Measurements from ENCODE around the gene MLLT10.
A peak's percentile ranks its signal among the peaks of the same experiment; 100 is the strongest.

The MLLT10 gene

GRCh38 chr10:21508706-21509331, 25.2 kb upstream of the MLLT10 start:
- H3K4me1 Mint-ChIP-seq = no peaks in the 10 kb centered on the region
- no peak overlapping the region for H3K4me3 Mint-ChIP-seq
- no peak overlapping the region for H3K27ac Mint-ChIP-seq
- H3K9me3 Mint-ChIP-seq = no peaks in the 10 kb centered on the region
- CTCF ChIA-PET = no interaction called here
- H3K36me3 Mint-ChIP-seq = no peaks in the 10 kb centered on the region
- peaks cover 89% of the 10 kb centered on the region for H3K27me3 Mint-ChIP-seq
- DNase-seq = no peak

DNA sequence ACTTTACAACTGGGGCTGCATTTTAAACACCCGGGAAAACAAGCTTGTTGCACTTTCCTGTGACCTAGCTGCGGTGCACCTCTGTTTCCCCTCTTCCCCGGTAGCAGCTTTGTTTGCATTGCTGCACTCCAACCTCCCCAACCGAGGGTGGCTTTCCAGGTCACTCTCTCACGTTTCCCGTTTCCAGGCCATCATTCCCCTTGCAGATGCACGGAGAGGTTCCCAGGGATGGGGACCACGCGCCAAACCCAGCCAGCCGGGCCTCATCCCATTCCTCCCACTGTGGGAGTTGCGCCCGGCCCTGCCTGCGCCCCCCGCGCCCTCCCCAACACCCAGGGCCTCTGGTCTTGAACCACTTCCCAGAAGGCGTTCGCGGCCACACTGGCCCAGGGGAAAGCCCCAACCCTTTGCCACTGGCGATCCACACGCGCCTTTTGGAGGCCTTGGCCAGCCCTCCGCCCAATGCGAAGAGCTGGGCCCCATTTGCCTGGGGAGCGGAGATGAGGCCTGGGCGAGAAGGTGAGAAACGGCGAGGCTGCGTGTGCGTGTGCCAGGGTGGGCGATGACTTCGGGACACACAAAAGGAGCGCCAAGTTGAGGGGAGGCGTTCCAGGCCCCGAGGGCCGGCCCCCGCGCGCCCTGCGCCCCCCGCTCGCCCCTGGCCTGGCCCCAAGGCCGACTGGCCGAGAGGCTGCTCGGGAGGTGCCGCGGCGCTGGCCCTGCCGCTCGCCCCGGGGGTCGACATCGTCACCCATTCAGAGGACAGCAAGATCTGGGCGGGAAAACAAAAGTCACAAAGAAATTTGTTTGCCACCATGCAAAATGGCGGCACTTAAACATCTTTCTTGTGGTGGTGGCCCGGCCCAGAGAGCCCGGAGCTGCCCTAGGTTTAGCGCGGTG, 24.4 kb upstream of the MLLT10 start:
- Mint-ChIP-seq H3K4me1 (no peaks in the 10 kb centered on the region), H3K27me3 (peaks cover 93% of the 10 kb centered on the region), H3K9me3 (no peaks in the 10 kb centered on the region), H3K4me3 (no peak overlapping the region), H3K36me3 (no peaks in the 10 kb centered on the region), H3K27ac (no peak overlapping the region)
- no peak for DNase-seq
- CTCF ChIA-PET = no interaction called here

- no peak for DNase-seq
- no peaks in the 10 kb centered on the region for H3K4me1 Mint-ChIP-seq
- no peaks in the 10 kb centered on the region for H3K9me3 Mint-ChIP-seq
- H3K4me3 Mint-ChIP-seq = no peak overlapping the region
- no peak overlapping the region for H3K27ac Mint-ChIP-seq
- peaks cover 98% of the 10 kb centered on the region for H3K27me3 Mint-ChIP-seq
- CTCF ChIA-PET = no interaction called here
- H3K36me3 Mint-ChIP-seq = no peaks in the 10 kb centered on the region
Measured at GRCh38 chr10:21510241-21511094, 23.6 kb upstream of the MLLT10 start.

GRCh38 chr10:21511095-21511570, 22.9 kb upstream of the MLLT10 start:
- CTCF ChIA-PET = no interaction called here
- Mint-ChIP-seq H3K27ac (no peak overlapping the region), H3K4me1 (peaks cover 5% of the 10 kb centered on the region), H3K9me3 (no peaks in the 10 kb centered on the region), H3K4me3 (no peak overlapping the region), H3K27me3 (peaks cover 98% of the 10 kb centered on the region), H3K36me3 (no peaks in the 10 kb centered on the region)
- DNase-seq = no peak

DNA sequence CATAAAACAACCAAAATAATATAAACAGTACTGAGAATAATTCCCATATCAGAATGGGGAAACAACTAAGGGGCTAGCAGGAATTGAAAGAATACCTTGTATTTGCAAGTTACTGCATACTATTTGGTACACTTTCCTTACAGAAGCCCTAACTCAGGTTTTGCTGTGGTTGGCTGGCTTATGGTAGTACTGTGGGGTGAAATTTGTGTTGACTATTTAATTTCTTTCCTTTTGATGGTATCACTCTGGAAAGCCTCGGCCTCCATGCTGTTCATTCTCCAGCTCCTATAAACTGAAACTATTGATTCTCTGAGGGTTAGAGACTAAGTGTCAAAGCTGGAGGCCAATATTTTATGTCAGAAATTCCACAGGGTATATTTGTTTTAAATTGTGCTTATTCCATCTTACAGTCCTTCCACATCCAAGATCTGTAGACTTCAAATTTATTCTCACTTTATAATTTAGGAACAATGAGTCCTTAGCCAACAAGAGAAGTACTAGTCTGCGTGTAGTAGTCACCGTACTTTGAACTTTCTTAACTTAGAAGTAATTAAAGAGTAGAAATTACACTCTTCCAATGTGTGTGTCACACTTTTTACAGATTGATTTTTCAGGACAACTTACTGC, 22.0 kb upstream of the MLLT10 start:
- no peak for DNase-seq
- Mint-ChIP-seq H3K36me3 (no peaks in the 10 kb centered on the region), H3K4me1 (peaks cover 6% of the 10 kb centered on the region), H3K27ac (no peak overlapping the region), H3K4me3 (no peak overlapping the region), H3K27me3 (peaks cover 97% of the 10 kb centered on the region), H3K9me3 (no peaks in the 10 kb centered on the region)
- CTCF ChIA-PET = no interaction called here

GRCh38 chr10:21512573-21513404, 21.2 kb upstream of the MLLT10 start:
- peaks cover 97% of the 10 kb centered on the region for H3K27me3 Mint-ChIP-seq
- no peaks in the 10 kb centered on the region for H3K9me3 Mint-ChIP-seq
- CTCF ChIA-PET = no interaction called here
- peaks cover 10% of the 10 kb centered on the region for H3K4me1 Mint-ChIP-seq
- H3K4me3 Mint-ChIP-seq = no peak overlapping the region
- H3K27ac Mint-ChIP-seq = no peak overlapping the region
- H3K36me3 Mint-ChIP-seq = no peaks in the 10 kb centered on the region
- no peak for DNase-seq

- Mint-ChIP-seq H3K4me3 (no peak overlapping the region), H3K9me3 (no peaks in the 10 kb centered on the region), H3K36me3 (no peaks in the 10 kb centered on the region), H3K27ac (no peak overlapping the region), H3K27me3 (peaks cover 97% of the 10 kb centered on the region), H3K4me1 (peaks cover 16% of the 10 kb centered on the region)
- no peak for DNase-seq
- CTCF ChIA-PET = interaction anchor here (0.6 kb wide), 1 partner anchor 136 kb away, joined by 3 read pairs; no protein-coding TSS in a partner anchor
Measured at GRCh38 chr10:21513405-21513788, 20.6 kb upstream of the MLLT10 start.

GRCh38 chr10:21514129-21514817, 19.8 kb upstream of the MLLT10 start:
- H3K4me1 Mint-ChIP-seq = peaks cover 25% of the 10 kb centered on the region
- no peaks in the 10 kb centered on the region for H3K36me3 Mint-ChIP-seq
- no peak overlapping the region for H3K27ac Mint-ChIP-seq
- H3K4me3 Mint-ChIP-seq = no peak overlapping the region
- no peak for DNase-seq
- peaks cover 97% of the 10 kb centered on the region for H3K27me3 Mint-ChIP-seq
- no peaks in the 10 kb centered on the region for H3K9me3 Mint-ChIP-seq
- CTCF ChIA-PET = interaction anchor here (0.6 kb wide), 1 partner anchor 135 kb away, joined by 3 read pairs; no protein-coding TSS in a partner anchor

DNA sequence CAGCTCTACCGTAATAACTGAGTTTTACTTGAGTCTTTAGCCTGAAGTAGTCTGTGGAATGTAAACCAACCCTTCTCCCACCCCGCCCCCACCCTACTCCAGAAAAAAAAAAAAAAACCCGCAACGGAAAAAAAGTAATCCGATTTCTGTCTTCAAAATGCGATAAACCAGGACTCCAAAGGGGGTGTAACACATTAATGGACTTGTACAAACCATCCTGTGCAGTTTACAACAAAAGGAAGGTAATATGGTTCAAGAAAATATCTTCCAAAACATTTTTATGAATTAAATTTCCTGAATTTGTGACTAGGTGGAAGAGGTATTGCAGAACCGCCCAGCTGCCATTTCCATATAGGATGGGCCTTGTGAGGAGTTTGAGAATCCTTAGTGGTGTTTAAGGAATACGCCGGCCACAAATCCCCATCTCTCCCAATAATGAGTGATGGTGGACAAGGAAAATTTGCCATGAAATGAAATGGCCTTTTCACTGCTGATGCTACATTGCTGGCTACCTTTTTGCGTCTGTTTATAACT, 19.1 kb upstream of the MLLT10 start:
- DNase-seq = no peak
- Mint-ChIP-seq H3K27me3 (peaks cover 97% of the 10 kb centered on the region), H3K36me3 (no peaks in the 10 kb centered on the region), H3K4me1 (peaks cover 31% of the 10 kb centered on the region), H3K27ac (no peak overlapping the region), H3K9me3 (no peaks in the 10 kb centered on the region), H3K4me3 (no peak overlapping the region)
- CTCF ChIA-PET = interaction anchor here (0.7 kb wide), 1 partner anchor 8 kb away, joined by 3 read pairs; no protein-coding TSS in a partner anchor

DNA sequence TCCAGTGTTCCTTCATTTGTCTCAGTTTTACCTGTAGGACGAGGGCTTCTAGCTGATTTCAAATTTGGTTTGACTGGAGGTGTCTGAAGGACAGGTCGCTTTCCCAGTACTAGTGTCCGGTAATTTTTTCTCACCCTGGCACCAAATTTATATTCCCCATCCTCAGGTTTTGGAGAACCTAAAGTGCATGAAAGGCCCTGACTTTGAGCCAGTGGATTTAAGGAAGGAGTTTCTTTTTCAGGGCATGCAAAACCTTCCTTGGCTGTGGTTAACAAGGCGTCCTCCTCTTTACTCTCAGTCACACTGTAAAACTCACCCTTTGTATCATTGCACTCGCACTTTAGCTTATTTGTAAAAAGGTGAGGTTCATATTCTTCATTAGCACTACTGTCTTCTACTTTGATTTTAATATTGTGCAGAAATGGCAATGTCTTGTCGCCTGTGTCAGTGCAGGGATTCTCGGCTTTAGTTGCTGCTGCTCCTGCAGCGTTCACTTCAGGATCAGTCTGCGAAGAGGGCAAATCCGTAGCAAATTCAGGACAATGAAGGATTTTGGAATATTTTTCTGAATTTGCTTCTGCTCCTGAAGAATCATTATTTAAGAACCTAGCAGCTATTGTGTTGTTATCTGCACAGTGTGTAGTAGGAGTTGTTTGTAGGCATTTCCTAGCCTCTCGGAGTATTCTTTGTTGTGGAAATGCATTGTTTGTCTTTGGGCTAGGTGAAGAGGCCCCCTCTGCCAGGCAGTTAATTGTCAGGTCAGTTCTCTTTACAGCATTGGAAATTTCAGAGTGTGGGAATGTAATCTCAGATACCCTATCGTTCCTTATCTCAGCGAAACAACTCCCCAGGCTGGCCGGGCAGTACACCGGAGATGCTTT, 18.4 kb upstream of the MLLT10 start:
- Mint-ChIP-seq H3K4me3 (peak overlapping the region; percentile 59), H3K36me3 (no peaks in the 10 kb centered on the region), H3K27me3 (peaks cover 96% of the 10 kb centered on the region), H3K4me1 (peaks cover 38% of the 10 kb centered on the region), H3K27ac (no peak overlapping the region), H3K9me3 (no peaks in the 10 kb centered on the region)
- CTCF ChIA-PET = interaction anchor here (0.7 kb wide), 1 partner anchor 9 kb away, joined by 3 read pairs; no protein-coding TSS in a partner anchor
- no peak for DNase-seq

DNA sequence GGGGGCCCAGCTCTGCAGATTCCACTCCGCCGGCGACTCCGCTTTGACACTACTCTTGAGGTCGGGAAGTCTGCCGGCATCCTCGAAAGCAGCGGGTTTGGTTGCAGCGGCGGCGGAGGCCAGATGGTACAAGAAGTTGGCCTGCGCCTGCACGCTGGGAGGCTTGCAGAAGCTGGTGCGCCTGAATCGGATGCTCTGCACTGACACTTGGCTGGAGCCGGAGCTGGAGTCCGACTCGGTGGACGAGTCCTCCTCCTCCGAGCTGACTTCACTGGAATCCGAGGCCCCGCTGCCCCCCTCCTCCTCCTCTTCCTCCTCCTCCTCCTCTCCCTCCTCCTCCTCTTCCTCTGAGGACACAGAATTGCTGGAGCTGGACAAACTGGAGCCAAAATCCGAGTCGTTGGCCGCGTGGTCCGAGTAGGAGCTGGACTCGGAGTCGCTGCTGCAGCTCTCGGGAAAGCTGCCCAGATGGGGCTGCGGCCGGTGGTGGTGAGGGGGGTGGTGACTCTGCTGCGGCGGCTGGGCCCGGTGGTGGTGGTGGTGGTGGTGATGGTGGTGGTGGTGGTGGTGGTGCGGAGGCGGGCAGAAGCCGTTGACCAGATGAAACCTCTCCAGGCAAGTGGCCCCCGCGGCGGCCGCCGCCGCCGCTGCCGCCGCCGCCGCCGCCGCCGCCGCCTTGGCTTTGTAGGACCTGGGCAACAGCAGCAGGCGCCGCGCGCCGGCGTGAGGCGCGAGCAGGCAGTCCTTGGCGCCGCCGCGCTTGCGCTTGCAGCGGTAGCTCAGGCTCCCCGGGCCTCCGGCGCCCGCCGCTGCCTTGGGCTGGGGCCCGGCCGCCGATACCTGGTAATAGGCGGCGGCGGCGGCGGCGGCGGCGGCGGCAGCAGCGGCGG, 17.5 kb upstream of the MLLT10 start:
- Mint-ChIP-seq H3K27me3 (peaks cover 93% of the 10 kb centered on the region), H3K4me1 (peaks cover 44% of the 10 kb centered on the region), H3K36me3 (peaks cover 3% of the 10 kb centered on the region), H3K9me3 (no peaks in the 10 kb centered on the region), H3K4me3 (peak overlapping the region; percentile 73), H3K27ac (no peak overlapping the region)
- peak; percentile 63 for DNase-seq
- CTCF ChIA-PET = interaction anchor here (0.7 kb wide), 1 partner anchor 21 kb away, joined by 3 read pairs; no protein-coding TSS in a partner anchor

All from activated naive CD4-positive, alpha-beta T cell treated with anti-CD3 and anti-CD28 coated beads, Interleukin-2, amount 10 ng/mL, durations not matched to agents 7 days and 5 days (primary cell).